ENCODE data around the gene USP35.

Gene USP35

DNA sequence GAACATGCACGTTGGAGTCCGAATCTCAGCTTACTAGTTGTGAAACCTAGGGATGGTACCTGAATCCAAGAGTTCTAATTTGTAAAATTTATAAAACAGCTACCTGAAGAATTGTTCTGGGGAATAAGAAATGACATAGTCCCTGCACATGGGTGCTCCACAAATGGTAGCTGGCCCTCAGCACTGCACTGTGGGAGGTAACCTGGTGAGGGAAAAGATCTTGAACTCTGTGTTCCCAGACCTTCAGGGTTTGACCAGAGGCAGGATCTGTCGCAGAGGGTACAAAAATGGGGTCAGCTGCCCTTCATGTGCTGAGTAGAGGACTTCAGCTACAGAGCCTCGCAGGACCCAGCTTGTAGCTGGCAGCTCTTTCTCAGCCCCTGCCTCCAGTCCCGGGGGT is 73.5 kb downstream of the USP35 start:
- no peak for DNase-seq (ENCODE audit: low read depth in 3 of 3)

DNA sequence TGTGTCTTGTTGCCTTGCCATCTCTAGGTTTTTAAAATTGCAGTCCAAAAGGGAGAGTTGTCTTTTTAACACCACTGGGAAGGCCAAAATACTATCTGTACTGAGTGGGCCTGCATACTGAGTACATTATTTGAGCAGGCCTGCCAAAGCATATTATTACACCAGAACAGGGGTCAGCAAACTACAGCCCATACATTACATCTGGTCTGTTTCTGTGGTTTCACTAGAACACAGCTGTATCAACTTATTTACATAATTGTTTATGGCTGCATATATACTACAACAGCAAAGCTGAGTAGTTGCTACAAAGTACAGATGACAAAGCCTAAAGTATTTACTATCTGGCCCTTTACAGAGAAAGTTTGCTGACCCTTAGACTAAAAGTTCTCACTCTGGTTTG is 74.0 kb downstream of the USP35 start:
- no peak for DNase-seq (ENCODE audit: low read depth in 3 of 3)

Measured in stimulated activated CD4-positive, alpha-beta T cell treated with anti-CD3 and anti-CD28 coated beads, TNF-alpha, amount 100 ng/mL, for 4 hours (primary cell).